Stimulated activated CD4-positive, alpha-beta T cell treated with anti-CD3 and anti-CD28 coated beads, Interleukin-2, amount 100 ng/mL, for 24 hours (primary cell): Measurements from ENCODE around the gene TMEM135.
"Not testable (repeated sequence)": the region's sequence is repeated elsewhere in the genome, so short reads cannot be mapped to it uniquely, and the experiment has no call there.

Experiments used
- DNase-seq, 2 donors: peaks; one replicate each; pipeline ENCODE4 v3.0.0-alpha.2; 2020

Gene TMEM135

DNA sequence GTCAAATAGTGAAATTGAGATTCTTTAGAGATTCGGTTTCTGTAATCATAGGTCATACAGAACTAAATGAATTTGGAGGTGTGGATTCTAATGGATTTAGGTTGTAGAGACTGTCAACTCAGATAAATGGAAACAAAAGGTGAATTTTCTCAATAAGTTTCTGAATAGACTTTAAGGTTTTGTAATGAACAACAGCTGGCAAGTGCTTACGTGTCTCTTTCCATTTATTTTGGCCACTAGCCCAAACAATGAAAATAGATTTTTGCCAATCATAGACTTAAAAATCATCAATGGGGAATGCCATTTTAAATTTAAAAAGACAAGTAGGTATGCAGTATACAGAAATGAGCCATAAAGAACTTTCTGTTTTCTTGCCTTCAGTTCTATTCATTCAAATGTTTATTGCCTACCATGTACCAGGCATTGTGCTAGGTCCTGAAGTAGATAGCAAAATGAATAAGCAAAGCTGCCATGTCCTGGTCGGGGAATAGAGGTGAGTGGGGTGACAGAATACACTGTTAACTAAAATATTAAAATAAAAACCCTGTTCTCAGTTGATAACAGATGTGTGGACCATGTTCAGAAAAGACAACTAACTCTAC, 16.9 kb upstream of the TMEM135 start:
- DNase-seq: no peak

DNA sequence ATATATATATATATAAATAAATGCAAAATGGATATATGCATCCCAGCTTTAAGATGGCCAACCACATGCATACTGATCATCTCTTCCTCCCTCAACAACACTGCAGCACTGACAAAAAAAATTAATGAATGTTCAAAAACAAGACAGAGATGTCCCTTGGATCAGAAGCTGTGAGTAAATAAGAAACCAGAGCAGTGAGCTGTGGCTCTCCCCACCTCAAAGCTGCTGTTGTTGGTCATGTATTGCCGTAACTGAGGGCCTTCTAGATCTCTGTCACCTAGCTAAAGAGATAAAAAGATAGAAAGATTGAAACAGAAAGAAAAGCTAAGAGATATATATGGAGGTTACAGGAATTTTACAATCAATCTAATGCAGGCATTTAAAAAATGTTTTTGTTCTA, 15.5 kb upstream of the TMEM135 start:
- DNase-seq: no peak

DNA sequence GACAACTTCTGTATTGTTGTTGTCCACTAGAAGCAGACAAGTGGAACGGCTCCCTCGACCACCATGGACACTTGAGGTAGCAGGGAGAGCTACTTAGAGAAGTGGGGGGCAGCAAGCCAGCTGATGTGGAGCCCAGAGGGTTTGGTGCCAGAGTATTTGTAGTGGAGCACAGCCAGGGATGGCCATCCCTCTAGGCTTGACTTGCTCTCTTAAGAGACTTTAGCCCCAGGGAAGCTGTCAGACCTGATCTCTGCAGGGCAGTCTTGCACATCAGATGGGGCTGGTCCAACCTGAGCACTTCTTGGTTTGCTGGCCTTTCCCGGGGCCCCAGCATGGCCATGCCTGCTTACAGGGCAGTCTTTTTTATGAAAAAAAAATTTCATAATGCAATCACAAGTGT, 15.0 kb upstream of the TMEM135 start:
- DNase-seq: no peak

DNA sequence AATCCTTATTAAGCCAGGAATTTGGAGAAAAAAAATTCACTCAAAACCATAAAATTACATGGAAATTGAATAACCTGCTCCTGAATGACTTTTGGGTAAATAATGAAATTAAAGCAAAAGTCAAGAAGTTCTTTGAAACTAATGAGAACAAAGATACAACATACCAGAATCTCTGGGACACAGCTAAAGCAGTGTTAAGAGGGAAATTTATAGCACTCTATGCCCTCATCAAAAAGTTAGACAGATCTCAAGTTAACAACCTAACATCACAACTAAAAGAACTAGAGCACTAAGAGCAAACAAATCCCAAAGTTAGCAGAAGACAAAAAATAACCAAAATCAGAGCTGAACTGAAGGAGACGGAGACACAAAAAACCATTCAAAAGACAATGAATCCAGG, 11.3 kb upstream of the TMEM135 start:
- DNase-seq: not testable (repeated sequence)

DNA sequence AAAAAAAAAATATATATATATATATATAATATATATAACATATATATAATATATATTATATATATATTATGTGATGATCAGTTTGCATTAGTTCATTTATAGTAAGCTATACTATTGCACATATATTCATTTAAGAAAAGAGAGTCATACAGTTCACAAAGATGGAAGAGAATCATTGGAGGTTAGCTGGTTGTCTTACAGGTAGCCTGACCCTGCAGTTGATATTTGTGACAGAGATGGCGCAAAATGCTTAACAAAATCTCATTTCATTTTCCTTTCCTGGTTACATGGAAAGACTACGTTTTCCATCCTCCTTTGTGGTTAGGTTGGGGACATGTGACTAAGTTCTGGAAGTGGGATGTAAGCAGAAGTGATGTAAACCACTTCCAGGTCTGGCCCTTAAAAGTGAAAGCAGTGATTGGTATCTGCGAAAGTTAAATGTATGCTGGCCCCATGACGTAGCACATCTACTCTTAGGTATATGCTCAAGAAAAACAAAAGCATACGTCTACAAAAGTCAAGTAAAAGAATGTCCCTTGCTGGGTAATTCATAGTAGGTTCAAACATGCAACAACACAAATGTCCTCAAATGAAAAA, 7.2 kb upstream of the TMEM135 start:
- no peak for DNase-seq

DNA sequence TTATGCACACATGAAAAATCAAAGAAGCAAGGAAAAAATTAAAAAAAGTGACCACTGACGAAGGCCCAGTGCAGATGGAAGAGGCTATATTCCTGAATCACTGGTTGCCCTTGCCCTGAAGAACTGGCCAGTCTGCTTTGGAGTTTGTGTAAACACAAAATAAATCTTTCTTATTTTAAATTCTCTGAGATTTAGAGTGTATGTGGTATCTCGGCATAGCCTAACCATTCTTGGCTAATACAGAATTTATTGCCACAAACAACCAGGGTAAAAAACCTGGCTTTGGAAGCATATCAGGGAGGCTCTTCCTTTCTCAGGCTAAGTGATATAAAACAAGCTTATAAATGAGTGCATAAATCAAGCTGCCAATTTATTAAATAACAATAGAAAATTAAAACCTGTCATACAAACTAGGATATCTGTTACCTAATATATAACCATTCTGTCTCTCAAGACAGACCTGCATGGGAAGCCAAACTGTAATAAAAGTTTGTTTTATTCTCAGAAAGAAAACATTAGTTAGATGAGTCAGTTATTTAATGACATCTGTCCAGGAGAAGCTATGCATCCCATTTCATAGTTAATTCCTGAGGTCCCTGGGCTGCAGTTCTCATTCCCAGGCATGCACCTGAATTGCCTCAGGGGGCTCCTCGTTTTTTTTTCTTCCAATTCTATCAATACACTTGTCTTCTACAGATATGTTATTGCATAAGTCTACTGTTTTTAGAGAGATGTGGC, 6.1 kb upstream of the TMEM135 start:
- DNase-seq: no peak

DNA sequence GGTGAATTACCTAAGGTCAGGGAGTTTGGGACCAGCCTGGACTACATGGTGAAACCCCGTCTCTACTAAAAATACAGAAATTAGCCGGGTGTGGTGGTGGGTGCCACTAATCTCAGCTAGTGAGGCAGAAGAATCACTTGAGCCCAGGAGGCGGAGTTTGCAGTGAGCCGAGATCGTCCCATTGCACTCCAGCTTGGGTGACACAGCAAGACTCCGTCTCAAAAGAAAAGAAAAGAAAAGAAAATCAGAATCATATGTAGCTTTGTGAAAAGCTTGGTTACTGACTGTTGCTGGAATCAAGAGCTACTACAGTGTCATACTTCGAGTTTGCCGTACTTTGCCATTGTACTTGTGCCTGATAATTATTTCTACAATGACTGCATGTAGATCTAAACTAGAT, 4.2 kb upstream of the TMEM135 start:
- no peak for DNase-seq

DNA sequence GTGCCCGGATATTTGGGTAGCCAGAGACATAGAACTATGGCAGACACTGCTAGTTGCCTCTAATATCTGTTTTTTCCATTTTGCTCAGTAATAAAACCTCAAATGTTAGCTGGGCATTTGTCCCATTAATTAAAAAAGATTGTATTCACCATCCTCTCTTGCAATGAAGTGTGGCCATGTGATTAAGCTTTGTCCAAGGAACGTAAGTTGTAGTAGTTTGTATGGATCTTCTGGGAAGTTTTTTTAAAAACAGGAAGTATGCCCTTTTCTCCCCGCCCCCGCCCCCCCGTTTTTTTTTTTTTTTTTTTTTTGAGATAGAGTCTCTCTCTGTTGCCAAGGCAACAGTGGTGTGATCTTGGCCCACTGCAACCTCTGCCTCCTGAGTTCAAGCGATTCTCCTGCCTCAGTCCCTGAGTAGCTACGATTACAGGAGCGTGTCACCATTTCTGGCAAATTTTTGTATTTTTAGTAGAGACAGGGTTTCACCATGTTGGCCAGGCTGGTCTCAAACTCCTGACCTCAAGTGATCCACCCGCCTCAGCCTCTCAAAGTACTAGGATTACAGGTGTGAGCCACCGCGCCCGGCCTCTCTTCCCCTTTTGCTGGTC, 1.7 kb upstream of the TMEM135 start:
- DNase-seq: no peak

DNA sequence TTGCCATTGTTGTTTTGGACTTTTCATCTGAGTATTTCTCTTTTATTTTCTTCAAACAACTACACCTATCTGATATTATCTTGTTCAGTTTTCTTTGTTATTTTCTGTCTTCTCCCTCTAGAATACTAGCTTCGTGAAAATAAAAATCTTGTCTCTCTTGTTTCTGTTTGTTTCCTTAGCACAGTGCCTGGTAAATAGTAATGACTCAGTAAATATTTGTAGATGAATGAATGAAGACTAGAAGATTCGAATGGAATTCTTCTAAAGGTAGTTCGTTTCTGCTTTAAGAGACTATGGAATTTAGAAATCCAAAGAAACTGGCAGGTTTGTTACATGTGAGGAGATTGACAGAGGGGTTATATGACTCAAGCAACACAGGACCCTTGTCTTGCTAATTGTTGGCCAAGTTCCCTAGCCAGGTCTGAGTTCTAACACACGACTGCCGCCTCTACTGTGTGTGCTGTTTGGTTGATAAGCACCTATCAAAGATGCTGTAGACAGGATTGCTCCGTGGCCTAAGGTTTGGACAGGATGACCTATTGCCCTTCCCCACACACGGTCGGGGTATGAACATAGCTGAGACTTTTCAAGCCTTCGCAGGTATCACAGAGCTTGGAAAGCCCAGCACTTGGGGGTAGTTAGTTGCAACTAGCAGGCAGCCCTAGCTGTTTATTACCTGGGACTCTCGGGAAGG, 831 bp upstream of the TMEM135 start:
- no peak for DNase-seq

DNA sequence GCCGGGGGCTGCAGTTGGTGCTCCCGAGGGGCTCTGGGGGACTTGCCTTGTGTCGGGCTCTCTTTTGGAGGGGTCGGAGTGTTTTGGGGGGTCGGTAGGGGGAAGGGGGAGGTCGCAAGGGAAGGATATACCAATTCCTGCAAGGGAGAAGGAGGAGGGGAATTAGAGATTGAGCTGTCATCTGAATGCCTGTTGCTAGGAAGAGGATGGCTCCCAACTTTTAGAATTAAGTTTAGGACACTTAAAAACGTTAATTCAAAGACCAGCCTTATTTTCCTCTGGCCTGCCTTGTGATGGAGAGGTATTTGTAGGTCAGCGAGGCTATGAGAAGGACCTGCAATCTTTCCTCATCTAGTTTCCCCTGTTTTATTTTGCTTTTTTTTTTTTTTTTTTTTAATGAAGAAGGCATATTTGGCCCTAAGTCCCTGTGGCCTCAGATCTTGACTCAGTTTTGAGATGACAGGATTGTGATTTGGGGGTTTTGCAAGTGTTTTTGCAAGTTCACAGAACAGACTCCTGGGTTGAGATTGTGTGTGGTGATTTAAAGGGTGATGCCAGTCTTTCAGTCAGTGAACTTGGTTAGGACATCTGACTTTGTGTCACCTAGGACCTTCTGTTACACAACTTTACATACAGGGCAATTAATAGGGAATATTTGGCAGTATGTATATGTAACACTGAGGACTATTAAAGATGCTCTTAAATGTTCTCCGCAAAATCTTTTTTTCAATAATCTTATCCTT, 672 bp downstream of the TMEM135 start:
- DNase-seq: no peak

DNA sequence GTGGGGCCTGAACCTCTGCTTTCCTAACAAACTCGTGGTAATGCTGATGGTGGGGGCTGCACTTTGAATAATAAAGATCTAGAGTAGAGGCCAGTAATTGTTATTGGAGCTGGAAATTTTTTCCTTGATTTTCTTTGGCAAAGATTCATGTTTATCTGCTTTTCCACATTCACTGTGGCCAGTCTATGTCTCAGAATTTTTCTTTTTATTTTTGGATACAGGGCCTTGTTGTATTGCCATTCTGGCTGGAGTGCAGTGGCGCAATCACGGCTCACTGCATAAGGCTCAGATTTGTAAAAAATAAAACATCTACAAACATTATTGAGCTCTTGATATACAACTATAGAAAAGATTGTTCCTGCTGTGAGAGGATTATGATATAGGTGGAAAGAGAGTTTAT, 1.6 kb downstream of the TMEM135 start:
- no peak for DNase-seq

DNA sequence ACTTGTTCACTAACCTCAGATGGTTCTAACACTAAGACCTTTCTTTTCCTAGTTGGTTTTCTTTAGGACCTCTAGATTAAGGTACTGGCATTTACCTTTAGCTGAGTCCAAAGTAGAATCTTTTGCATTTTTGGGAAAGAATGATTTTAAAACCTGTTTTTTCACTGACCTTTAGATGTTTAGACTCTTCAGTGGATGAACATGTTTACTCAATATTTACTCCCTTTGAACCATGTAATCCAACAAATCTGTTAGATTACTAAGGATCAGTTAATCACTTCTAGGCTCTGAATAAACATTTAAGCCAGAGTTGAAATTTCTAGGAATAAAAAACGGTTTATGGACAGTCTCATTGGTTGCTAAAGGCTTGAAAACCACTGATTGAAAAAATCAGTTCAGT, 6.2 kb downstream of the TMEM135 start:
- no peak for DNase-seq

DNA sequence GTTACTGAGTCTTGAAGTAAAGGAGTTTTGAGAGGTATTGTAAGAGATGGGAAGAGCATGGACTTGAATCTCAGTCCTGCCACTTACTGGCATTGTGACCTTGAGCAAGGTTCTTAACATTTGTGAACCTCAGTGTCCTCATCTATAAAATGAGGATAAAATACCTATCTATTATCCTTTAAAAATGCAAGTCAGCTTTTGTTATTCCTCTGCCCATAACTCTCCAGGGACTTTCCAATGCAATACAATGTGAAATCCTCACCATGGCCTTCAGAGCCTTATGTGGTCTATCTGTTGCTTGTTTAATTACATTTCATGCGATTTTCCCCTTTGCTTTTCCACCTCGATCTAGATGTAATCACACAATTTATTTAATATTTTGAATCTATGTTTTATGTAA, 9.1 kb downstream of the TMEM135 start:
- no peak for DNase-seq

DNA sequence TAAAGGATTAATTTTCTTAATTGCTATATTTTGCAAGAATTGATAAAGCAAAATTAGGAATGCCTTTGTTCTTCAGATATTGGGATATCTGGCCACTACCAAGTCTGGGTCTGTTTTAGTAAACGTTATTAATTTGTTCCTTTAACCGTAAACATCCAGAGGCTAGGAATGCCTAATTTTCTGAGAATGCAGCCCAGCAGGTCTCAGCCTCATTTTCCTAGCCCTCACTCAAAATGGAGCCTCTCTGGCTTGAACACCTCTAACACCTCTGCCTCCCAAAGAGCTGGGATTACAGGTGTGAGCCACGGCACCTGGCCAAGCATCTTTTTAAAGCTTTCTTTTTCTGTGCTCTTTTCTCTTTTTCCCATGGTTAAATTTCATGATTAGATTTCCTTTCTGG, 18.4 kb downstream of the TMEM135 start:
- DNase-seq: no peak

DNA sequence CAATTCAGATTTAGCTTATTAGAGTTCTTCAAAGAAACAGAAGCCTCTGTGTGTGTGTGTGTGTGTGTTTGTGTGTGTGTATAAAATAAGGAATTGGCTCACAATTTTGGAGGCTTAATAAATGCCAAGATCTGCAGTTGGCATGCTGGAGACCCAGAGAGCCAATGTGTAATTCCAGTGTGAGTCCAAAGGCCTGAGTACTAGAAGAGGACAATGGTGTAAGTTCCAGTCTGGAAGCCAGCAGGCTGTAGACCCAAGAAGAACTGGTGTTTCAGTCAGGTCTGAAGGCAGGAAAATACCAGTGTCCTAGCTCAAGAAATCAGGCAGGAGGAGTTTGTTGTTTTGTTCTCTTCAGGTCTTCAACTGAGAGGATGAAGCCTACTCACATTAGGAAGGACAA, 20.0 kb downstream of the TMEM135 start:
- DNase-seq: no peak

DNA sequence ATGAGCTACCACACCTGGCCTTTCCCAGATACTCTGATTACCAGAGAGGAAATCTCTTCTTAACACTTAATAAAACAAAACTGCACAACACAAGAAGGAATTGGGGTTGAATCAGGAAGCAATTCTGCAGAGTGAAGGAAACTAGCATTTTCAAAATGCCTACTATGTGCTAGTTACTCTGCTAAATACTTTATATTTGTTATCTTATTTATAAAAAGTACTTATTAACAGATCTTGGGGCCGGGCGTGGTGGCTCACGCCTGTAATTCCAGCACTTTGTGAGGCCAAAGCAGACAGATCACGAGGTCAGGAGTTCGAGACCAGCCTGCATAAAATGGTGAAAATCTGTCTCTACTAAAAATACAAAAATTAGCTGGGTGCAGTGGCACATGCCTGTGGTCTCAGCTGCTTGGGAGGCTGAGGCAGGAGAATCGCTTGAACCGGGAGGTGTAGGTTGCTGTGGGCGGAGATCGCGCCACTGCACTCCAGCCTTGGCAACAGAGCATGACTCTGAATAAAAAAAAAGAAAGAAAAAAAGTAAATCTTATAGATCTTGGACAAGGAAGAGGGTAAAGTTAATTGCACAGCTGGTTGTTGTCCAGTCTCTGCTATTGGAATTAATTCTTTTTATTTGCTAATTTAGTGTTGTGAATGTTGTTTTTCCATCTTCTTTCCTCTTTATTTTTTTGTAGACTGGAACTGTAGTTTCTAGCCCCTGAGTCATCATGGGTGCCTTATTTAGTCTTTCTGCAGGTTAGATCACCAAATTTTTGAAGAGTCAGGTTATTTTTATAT, 22.1 kb downstream of the TMEM135 start:
- DNase-seq: no peak

DNA sequence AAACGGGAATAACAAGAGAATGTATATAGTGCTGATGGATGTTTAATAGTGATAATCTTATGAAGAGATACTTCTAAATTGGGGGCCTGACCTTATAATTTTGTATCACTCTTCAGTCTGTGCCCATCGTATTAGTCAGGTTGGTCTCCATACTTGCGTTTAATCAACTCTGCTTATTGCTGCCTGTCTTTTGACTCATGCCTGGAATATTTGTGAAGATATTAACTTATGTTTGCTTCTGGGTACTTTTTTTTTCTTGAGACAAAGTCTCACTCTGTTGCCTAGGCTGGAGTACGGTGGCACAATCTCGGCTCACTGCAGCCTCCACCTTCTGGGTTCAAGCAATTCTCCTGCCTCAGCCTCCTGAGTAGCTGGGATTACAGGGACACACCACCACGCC, 24.0 kb downstream of the TMEM135 start:
- DNase-seq: no peak

DNA sequence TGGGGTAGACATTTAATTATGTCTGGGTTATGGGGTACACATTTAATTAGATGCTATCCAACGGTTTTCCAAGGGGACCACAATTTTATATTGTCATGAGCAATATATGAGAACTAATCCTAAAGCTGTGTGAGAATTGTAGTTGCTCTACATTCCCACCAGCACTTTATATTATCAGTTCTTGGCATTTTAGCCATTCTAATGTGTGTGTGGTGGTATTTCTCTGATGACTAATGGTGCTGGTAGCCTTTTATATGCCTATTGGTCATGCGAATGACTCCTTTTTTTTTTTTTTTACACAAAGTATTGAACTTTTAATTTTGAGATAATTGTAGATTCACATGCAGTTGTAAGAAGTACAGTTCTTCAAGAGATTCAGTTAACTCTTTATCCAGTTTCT, 26.2 kb downstream of the TMEM135 start:
- DNase-seq: no peak

DNA sequence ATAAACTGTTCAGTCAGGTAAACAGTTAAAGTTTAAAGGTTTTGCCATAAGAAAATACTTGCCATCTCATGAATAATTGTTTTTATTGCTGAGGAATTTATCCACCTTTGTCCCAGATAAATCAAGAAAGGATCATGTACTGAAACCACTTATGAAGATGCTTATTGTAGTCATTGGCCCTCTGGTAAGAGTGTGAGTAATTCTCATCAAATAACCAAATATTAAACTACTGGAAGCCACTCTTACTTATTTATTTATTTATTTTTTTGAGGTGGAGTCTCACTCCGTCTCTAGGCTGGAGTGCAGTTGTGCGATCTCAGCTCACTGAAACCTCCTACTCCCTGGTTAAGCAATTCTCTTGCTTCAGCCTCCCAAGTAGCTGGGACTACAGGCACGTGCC, 35.1 kb downstream of the TMEM135 start:
- DNase-seq: no peak

DNA sequence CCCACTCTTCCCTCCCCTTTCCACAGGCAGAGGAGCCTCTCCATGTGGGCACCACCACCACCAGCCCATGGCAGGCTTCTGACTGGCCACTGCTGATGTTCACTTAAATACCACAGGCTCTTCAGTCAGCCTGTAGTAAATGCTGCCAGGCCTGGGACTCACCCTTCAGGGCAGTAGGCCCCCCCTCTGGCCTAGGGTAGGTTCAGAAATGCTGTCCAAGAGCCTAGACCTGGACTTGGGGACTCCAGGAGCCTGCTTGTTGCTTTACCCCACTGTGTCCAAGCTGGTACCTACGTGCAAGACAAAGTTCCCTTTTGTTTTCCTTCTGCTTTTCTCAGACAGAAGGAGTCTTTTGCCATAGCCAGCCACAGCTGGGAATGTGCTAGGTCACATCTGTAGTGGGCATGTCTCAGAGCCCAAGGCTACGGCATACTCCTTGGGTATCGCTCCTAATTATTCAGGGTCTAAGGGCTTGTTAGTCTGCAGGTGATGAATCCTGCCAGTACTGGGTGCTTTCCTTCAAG, 38.6 kb downstream of the TMEM135 start:
- DNase-seq: no peak

DNA sequence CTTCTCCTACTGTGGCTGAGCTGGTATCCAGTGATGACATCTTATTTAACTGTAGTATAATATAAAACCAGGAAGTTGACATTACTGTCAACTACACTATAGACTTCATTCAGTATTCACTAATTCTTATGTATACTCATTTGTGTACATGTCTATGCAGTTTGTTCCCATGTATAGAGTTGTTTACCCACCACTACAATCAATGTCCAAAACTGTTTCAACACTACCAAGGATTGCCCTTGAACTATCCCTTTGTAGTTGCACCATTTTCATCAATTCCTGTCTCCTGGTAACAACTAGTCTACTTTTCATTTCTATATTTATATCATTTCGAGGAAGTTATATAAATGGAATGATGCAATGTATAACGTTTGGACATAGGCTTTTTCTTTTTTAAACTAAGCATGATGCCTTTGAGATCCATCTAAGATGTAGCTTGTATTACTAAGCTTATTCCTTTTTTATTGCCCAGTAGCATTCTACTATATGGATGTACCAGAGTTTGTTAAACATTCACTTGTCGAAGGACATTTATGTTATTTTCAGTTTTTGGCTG, 39.2 kb downstream of the TMEM135 start:
- DNase-seq: no peak
